ENCODE measurements around the gene GPM6B.

GRCh38 chrX:13835825-13836224, 18.9 kb upstream of the GPM6B start:
- TF ChIP-seq TCF12 (IDR thresholded peaks at IDR 0.05; ENCODE audit: low read depth) (no peak), CREB1 (IDR thresholded peaks at IDR 0.05; ENCODE audit: low read depth) (no peak), RAD21 (IDR thresholded peaks at IDR 0.05; ENCODE audit: low read depth) (no peak), TAF1 (IDR thresholded peaks at IDR 0.05; ENCODE audit: low read depth) (no peak), ZBTB7A (IDR thresholded peaks at IDR 0.05; ENCODE audit: low read depth) (no peak), EP300 (IDR thresholded peaks at IDR 0.05; ENCODE audit: borderline replicate concordance) (no peak), YY1 (IDR thresholded peaks at IDR 0.05; ENCODE audit: low read depth) (no peak), TEAD4 (IDR thresholded peaks at IDR 0.05) (no peak)
- TF ChIP-seq, protein P1, sequence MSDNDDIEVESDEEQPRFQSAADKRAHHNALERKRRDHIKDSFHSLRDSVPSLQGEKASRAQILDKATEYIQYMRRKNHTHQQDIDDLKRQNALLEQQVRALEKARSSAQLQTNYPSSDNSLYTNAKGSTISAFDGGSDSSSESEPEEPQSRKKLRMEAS (IDR thresholded peaks at IDR 0.05): no peak

All from Ishikawa (cell line).